HepG2 (cell line): Measurements from ENCODE around the gene NECTIN2. TPM values are rescaled to one million over a fixed set of nuclear protein-coding genes. Genes with fewer than 3 reads are reported as not detected.

Source experiments
- ELF1 ChIP-seq: sonication (generic); formaldehyde crosslinking; IDR thresholded peaks from 2 replicates; pipeline ENCODE4 v1.4.0; 2020; ENCODE audit warnings: missing genetic modification reagents
- FOXP1 ChIP-seq, 2 experiments: fragments of 450-650 bp in 1 of 2; IDR thresholded peaks; 2 replicates each; pipeline ENCODE4 v1.6.1; 2017 to 2018; ENCODE audit warnings: antibody characterized with exemption in 1 of 2
- HDAC2 ChIP-seq: sonication (generic); formaldehyde crosslinking; IDR thresholded peaks from 2 replicates; pipeline ENCODE4 v1.4.0; 2020; ENCODE audit warnings: missing genetic modification reagents
- KAT2B ChIP-seq: fragments of 150-350 bp; IDR thresholded peaks from 2 replicates; pipeline ENCODE4 v1.6.1; 2014; ENCODE audit warnings: low read depth, low read length, borderline replicate concordance
- MXI1 ChIP-seq: IDR thresholded peaks from 3 replicates; pipeline ENCODE4 v1.6.1; 2012; ENCODE audit warnings: low read depth, low read length, inconsistent platforms, borderline replicate concordance
- RFX1 ChIP-seq: fragments of 450-650 bp; IDR thresholded peaks from 2 replicates; pipeline ENCODE4 v1.6.1; 2017
- SALL1 ChIP-seq: sonication (generic); formaldehyde crosslinking; IDR thresholded peaks from 2 replicates; pipeline ENCODE4 v1.8.0; 2022; ENCODE audit warnings: mild to moderate bottlenecking, missing genetic modification reagents
- SSRP1 ChIP-seq: IDR thresholded peaks from 2 replicates; pipeline ENCODE4 v1.6.1; 2016; ENCODE audit warnings: control low read depth
- ZNF30 ChIP-seq: sonication (generic); formaldehyde crosslinking; IDR thresholded peaks from 2 replicates; pipeline ENCODE4 v1.5.0; 2020; ENCODE audit warnings: mild to moderate bottlenecking, missing genetic modification reagents
- ZNF775 ChIP-seq: sonication (generic); formaldehyde crosslinking; IDR thresholded peaks from 2 replicates; pipeline ENCODE4 v1.4.0; 2020; ENCODE audit warnings: missing genetic modification reagents, mild to moderate bottlenecking, moderate library complexity, borderline replicate concordance
- polyA plus RNA-seq, 8 experiments: library from polyadenylated mRNA; depleted of rRNA in 3 of 8; stranded (reverse) in 7 of 8; unstranded in 1 of 8; fragments of >200 nt; fragmentation: Illumina TruSeq in 4 of 8; extraction: Trizol in 4 of 8; gene quantifications; 2 replicates each; pipeline versions ENCODE4 v1.2.1 to v1.2.3, GENCODE V29; 2011 to 2016; ENCODE audit warnings: low read depth in 4 of 8, missing spikeins in 1 of 8, mixed read lengths in 1 of 8; ENCODE audit not compliant: insufficient read depth in 1 of 8
- total RNA-seq, 5 experiments: library from RNA; depleted of rRNA; stranded (reverse); fragments of >200 nt; fragmentation: Illumina TruSeq; extraction: Trizol; gene quantifications; 2 replicates each; pipeline ENCODE4 v1.2.3, GENCODE V29; 2016; ENCODE audit warnings: low read depth in 1 of 5
- TF ChIP-seq, protein P1 (sequence below): IDR thresholded peaks from 2 replicates; pipeline ENCODE4 v1.6.1; 2016; ENCODE audit warnings: low read depth, control low read depth
- TF ChIP-seq, protein P2 (sequence below): sonication (generic); formaldehyde crosslinking; IDR thresholded peaks from 2 replicates; pipeline ENCODE4 v1.8.1; 2023; ENCODE audit warnings: missing genetic modification reagents, inconsistent platforms, borderline replicate concordance
- TF ChIP-seq, protein P3 (sequence below): sonication (generic); formaldehyde crosslinking; IDR thresholded peaks from 2 replicates; pipeline ENCODE4 v1.4.0; 2020; ENCODE audit warnings: mild to moderate bottlenecking, missing genetic modification reagents
- TF ChIP-seq, protein P4 (sequence below): sonication (generic); formaldehyde crosslinking; IDR thresholded peaks from 2 replicates; pipeline ENCODE4 v1.4.0; 2020; ENCODE audit warnings: mild to moderate bottlenecking, missing genetic modification reagents, borderline replicate concordance
- TF ChIP-seq, protein P5 (sequence below): sonication (generic); formaldehyde crosslinking; IDR thresholded peaks from 2 replicates; pipeline ENCODE4 v1.4.0; 2020; ENCODE audit warnings: missing genetic modification reagents
- TF ChIP-seq, protein P6 (sequence below): sonication (generic); formaldehyde crosslinking; IDR thresholded peaks from 2 replicates; pipeline ENCODE4 v1.5.0; 2020; ENCODE audit warnings: mild to moderate bottlenecking, missing genetic modification reagents
- TF ChIP-seq, protein P7 (sequence below): sonication (generic); formaldehyde crosslinking; conservative IDR thresholded peaks from 2 replicates; pipeline ENCODE4 v1.5.0; 2020; ENCODE audit warnings: missing genetic modification reagents

Gene NECTIN2
- total and polyA plus RNA-seq, 2 of the 13 experiments (the other 11 are each of a cell fraction or from before 2014, with no cell fraction given) = 75.4 to 114 TPM

DNA sequence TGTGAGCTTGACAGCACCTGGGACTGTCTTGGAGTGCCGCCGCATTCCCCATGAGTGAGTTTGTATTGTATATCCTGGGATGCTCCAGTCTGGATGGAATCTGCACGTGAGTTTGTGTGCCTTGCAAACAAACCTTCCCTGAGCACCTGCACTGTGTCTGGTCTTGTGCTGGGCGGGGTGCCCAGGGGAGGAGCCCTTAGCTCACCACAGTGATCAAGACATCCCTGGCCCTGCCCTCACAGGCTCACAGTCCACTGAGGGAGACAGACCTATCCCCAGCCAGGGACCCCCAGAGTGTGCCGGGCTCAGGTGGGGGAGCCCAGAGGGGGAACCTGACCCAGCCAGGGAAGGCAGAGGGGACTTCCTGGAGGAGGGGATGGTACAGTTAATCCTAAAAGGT is 38.9 kb upstream of the NECTIN2 start (continued):
- TF ChIP-seq, protein P1, sequence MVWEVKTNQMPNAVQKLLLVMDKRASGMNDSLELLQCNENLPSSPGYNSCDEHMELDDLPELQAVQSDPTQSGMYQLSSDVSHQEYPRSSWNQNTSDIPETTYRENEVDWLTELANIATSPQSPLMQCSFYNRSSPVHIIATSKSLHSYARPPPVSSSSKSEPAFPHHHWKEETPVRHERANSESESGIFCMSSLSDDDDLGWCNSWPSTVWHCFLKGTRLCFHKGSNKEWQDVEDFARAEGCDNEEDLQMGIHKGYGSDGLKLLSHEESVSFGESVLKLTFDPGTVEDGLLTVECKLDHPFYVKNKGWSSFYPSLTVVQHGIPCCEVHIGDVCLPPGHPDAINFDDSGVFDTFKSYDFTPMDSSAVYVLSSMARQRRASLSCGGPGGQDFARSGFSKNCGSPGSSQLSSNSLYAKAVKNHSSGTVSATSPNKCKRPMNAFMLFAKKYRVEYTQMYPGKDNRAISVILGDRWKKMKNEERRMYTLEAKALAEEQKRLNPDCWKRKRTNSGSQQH (CRISPR knock-in tag) = no peak
- peak; percentile 23; the same call in 1 of the 3 replicates for TF ChIP-seq MXI1
- TF ChIP-seq, protein P2, sequence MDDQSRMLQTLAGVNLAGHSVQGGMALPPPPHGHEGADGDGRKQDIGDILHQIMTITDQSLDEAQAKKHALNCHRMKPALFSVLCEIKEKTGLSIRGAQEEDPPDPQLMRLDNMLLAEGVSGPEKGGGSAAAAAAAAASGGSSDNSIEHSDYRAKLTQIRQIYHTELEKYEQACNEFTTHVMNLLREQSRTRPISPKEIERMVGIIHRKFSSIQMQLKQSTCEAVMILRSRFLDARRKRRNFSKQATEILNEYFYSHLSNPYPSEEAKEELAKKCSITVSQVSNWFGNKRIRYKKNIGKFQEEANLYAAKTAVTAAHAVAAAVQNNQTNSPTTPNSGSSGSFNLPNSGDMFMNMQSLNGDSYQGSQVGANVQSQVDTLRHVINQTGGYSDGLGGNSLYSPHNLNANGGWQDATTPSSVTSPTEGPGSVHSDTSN (CRISPR knock-in tag) = no peak
- TF ChIP-seq, protein P3, sequence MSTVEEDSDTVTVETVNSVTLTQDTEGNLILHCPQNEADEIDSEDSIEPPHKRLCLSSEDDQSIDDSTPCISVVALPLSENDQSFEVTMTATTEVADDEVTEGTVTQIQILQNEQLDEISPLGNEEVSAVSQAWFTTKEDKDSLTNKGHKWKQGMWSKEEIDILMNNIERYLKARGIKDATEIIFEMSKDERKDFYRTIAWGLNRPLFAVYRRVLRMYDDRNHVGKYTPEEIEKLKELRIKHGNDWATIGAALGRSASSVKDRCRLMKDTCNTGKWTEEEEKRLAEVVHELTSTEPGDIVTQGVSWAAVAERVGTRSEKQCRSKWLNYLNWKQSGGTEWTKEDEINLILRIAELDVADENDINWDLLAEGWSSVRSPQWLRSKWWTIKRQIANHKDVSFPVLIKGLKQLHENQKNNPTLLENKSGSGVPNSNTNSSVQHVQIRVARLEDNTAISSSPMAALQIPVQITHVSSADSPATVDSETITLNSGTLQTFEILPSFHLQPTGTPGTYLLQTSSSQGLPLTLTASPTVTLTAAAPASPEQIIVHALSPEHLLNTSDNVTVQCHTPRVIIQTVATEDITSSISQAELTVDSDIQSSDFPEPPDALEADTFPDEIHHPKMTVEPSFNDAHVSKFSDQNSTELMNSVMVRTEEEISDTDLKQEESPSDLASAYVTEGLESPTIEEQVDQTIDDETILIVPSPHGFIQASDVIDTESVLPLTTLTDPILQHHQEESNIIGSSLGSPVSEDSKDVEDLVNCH (CRISPR knock-in tag) = no peak
- TF ChIP-seq, protein P4, sequence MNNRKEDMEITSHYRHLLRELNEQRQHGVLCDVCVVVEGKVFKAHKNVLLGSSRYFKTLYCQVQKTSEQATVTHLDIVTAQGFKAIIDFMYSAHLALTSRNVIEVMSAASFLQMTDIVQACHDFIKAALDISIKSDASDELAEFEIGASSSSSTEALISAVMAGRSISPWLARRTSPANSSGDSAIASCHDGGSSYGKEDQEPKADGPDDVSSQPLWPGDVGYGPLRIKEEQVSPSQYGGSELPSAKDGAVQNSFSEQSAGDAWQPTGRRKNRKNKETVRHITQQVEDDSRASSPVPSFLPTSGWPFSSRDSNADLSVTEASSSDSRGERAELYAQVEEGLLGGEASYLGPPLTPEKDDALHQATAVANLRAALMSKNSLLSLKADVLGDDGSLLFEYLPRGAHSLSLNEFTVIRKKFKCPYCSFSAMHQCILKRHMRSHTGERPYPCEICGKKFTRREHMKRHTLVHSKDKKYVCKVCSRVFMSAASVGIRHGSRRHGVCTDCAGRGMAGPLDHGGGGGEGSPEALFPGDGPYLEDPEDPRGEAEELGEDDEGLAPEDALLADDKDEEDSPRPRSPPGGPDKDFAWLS (CRISPR knock-in tag) = no peak
- TF ChIP-seq FOXP1 (IDR thresholded peaks at IDR 0.05) = no peak
- peak; percentile 79 for TF ChIP-seq FOXP1 (CRISPR knock-in tag; IDR thresholded peaks at IDR 0.05)
- no peak for TF ChIP-seq SSRP1 (CRISPR knock-in tag)
- no peak for TF ChIP-seq KAT2B
- TF ChIP-seq SALL1 (CRISPR knock-in tag) = peak; percentile 51
- TF ChIP-seq, protein P5, sequence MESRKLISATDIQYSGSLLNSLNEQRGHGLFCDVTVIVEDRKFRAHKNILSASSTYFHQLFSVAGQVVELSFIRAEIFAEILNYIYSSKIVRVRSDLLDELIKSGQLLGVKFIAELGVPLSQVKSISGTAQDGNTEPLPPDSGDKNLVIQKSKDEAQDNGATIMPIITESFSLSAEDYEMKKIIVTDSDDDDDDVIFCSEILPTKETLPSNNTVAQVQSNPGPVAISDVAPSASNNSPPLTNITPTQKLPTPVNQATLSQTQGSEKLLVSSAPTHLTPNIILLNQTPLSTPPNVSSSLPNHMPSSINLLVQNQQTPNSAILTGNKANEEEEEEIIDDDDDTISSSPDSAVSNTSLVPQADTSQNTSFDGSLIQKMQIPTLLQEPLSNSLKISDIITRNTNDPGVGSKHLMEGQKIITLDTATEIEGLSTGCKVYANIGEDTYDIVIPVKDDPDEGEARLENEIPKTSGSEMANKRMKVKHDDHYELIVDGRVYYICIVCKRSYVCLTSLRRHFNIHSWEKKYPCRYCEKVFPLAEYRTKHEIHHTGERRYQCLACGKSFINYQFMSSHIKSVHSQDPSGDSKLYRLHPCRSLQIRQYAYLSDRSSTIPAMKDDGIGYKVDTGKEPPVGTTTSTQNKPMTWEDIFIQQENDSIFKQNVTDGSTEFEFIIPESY (CRISPR knock-in tag) = no peak
- no peak for TF ChIP-seq ZNF775 (CRISPR knock-in tag)
- TF ChIP-seq ELF1 = no peak; the same call in 1 of the 2 replicates
- no peak for TF ChIP-seq ZNF30
- TF ChIP-seq, protein P6, sequence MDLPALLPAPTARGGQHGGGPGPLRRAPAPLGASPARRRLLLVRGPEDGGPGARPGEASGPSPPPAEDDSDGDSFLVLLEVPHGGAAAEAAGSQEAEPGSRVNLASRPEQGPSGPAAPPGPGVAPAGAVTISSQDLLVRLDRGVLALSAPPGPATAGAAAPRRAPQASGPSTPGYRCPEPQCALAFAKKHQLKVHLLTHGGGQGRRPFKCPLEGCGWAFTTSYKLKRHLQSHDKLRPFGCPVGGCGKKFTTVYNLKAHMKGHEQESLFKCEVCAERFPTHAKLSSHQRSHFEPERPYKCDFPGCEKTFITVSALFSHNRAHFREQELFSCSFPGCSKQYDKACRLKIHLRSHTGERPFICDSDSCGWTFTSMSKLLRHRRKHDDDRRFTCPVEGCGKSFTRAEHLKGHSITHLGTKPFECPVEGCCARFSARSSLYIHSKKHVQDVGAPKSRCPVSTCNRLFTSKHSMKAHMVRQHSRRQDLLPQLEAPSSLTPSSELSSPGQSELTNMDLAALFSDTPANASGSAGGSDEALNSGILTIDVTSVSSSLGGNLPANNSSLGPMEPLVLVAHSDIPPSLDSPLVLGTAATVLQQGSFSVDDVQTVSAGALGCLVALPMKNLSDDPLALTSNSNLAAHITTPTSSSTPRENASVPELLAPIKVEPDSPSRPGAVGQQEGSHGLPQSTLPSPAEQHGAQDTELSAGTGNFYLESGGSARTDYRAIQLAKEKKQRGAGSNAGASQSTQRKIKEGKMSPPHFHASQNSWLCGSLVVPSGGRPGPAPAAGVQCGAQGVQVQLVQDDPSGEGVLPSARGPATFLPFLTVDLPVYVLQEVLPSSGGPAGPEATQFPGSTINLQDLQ = no peak
- TF ChIP-seq, protein P7, sequence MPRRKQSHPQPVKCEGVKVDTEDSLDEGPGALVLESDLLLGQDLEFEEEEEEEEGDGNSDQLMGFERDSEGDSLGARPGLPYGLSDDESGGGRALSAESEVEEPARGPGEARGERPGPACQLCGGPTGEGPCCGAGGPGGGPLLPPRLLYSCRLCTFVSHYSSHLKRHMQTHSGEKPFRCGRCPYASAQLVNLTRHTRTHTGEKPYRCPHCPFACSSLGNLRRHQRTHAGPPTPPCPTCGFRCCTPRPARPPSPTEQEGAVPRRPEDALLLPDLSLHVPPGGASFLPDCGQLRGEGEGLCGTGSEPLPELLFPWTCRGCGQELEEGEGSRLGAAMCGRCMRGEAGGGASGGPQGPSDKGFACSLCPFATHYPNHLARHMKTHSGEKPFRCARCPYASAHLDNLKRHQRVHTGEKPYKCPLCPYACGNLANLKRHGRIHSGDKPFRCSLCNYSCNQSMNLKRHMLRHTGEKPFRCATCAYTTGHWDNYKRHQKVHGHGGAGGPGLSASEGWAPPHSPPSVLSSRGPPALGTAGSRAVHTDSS = no peak
- TF ChIP-seq HDAC2 (CRISPR knock-in tag) = peak; percentile 87; the same call in 1 of the 2 replicates
- TF ChIP-seq RFX1 = no peak
